ENCODE measurements around the gene FAP.

FAP gene

GRCh38 chr2:162232671-162233070 lies 10.6 kb downstream of the FAP start:
- TF ChIP-seq ZNF292 (tag by site-specific recombination; IDR thresholded peaks at IDR 0.05; ENCODE audit: borderline replicate concordance, low read depth) (no peak), OSR2 (tag by site-specific recombination; IDR thresholded peaks at IDR 0.05) (no peak), ZNF121 (tag by site-specific recombination; IDR thresholded peaks at IDR 0.05) (no peak), ZSCAN30 (tag by site-specific recombination; IDR thresholded peaks at IDR 0.05) (no peak), ZNF513 (tag by site-specific recombination; IDR thresholded peaks at IDR 0.05) (no peak), ZNF654 (tag by site-specific recombination; IDR thresholded peaks at IDR 0.05; ENCODE audit: low read depth) (no peak), ZNF211 (tag by site-specific recombination; IDR thresholded peaks at IDR 0.05; ENCODE audit: low read depth) (no peak), ZNF629 (tag by site-specific recombination; IDR thresholded peaks at IDR 0.05) (no peak), ZNF544 (tag by site-specific recombination; IDR thresholded peaks at IDR 0.05) (no peak)
- POLR2A ChIA-PET, result no interaction called here
- Histone ChIP-seq H3K4me1 (ENCODE audit: control insufficient read depth, insufficient read depth, low read length) (no peaks in the 10 kb centered on the region), H3K9me3 (ENCODE audit: control insufficient read depth, insufficient read depth, low read depth, low read length) (no peaks in the 10 kb centered on the region), H3K36me3 (ENCODE audit: control insufficient read depth in 2 of 2, insufficient read depth in 1 of 2, low read length in 2 of 2) (no peaks in the 10 kb centered on the region), H3K27ac (ENCODE audit: extremely low read depth, low read depth, low read length) (no peak overlapping the region), H3K4me3 (ENCODE audit: low read depth, low read length) (no peak overlapping the region)
- CTCF ChIA-PET, result interaction anchor here (1.0 kb wide), 1 partner anchor 66 kb away, joined by 5 read pairs; no protein-coding TSS in a partner anchor

- H3K9me3 ChIP-seq (ENCODE audit: control insufficient read depth, insufficient read depth, low read depth, low read length), result no peaks in the 10 kb centered on the region
- H3K36me3 ChIP-seq (ENCODE audit: control insufficient read depth in 2 of 2, insufficient read depth in 1 of 2, low read length in 2 of 2), result no peaks in the 10 kb centered on the region
- no peak overlapping the region for H3K27ac ChIP-seq (ENCODE audit: extremely low read depth, low read depth, low read length)
- H3K4me1 ChIP-seq (ENCODE audit: control insufficient read depth, insufficient read depth, low read length), result no peaks in the 10 kb centered on the region
- no peak overlapping the region for H3K4me3 ChIP-seq (ENCODE audit: low read depth, low read length)
- ChIA-PET CTCF (interaction anchor here (1.0 to 3.9 kb wide), 2 partner anchors 11 to 66 kb away, joined by 5 to 21 read pairs; no protein-coding TSS in a partner anchor), POLR2A (no interaction called here)
- TF ChIP-seq ZNF529 (tag by site-specific recombination; IDR thresholded peaks at IDR 0.05; ENCODE audit: insufficient replicate concordance) (no peak), TSHZ1 (tag by site-specific recombination; IDR thresholded peaks at IDR 0.05; ENCODE audit: borderline replicate concordance) (no peak), ZNF140 (tag by site-specific recombination; IDR thresholded peaks at IDR 0.05) (no peak), REPIN1 (tag by site-specific recombination; IDR thresholded peaks at IDR 0.05; ENCODE audit: low read depth) (no peak), BCL11A (tag by site-specific recombination; IDR thresholded peaks at IDR 0.05; ENCODE audit: low read depth) (no peak), ZNF398 (tag by site-specific recombination; IDR thresholded peaks at IDR 0.05) (no peak), ZBTB8A (tag by site-specific recombination; IDR thresholded peaks at IDR 0.05) (no peak), ZBTB26 (tag by site-specific recombination; optimal IDR thresholded peaks at IDR 0.05) (no peak), GFI1B (tag by site-specific recombination; IDR thresholded peaks at IDR 0.05) (no peak), EGR2 (tag by site-specific recombination; IDR thresholded peaks at IDR 0.05; ENCODE audit: low read depth) (no peak), ZNF416 (tag by site-specific recombination; IDR thresholded peaks at IDR 0.05) (no peak), ZBTB10 (tag by site-specific recombination; IDR thresholded peaks at IDR 0.05) (no peak), MYNN (tag by site-specific recombination; IDR thresholded peaks at IDR 0.05; ENCODE audit: borderline replicate concordance) (no peak), ZNF791 (tag by site-specific recombination; IDR thresholded peaks at IDR 0.05) (no peak)
Measured at GRCh38 chr2:162232027-162232426, 11.2 kb downstream of the FAP start.

Measured in HEK293 (cell line).